ENCODE measurements around the gene SNX20.
A peak's percentile ranks its signal among the peaks of the same experiment; 100 is the strongest.

The SNX20 gene

GRCh38 chr16:50699326-50700159 lies 18.4 kb upstream of the SNX20 start:
- Mint-ChIP-seq H3K9me3 (peaks cover 8% of the 10 kb centered on the region), H3K4me1 (peaks cover 56% of the 10 kb centered on the region), H3K36me3 (ENCODE audit: low read depth) (peaks cover 4% of the 10 kb centered on the region), H3K27me3 (ENCODE audit: low read depth) (peaks cover 23% of the 10 kb centered on the region), H3K4me3 (no peak overlapping the region), H3K27ac (no peak overlapping the region)
- TF ChIP-seq CTCF (IDR thresholded peaks at IDR 0.05; ENCODE audit: unreplicated experiment in 3 of 3), result no peak

- peak overlapping the region in 2 of 3 experiments; percentile 5 to 46 for H3K4me3 Mint-ChIP-seq
- peak overlapping the region in 2 of 3 experiments; percentile 49 to 69 for H3K27ac Mint-ChIP-seq
- H3K4me1 Mint-ChIP-seq, result peaks cover 56% of the 10 kb centered on the region
- no peak for TF ChIP-seq CTCF (IDR thresholded peaks at IDR 0.05; ENCODE audit: unreplicated experiment in 3 of 3)
- H3K27me3 Mint-ChIP-seq (ENCODE audit: low read depth), result peaks cover 28% of the 10 kb centered on the region
- no peaks in the 10 kb centered on the region for H3K36me3 Mint-ChIP-seq (ENCODE audit: low read depth)
- peaks cover 4% of the 10 kb centered on the region for H3K9me3 Mint-ChIP-seq
Observed at GRCh38 chr16:50697881-50698767, 17.0 kb upstream of the SNX20 start.

GRCh38 chr16:50697421-50697715 lies 16.3 kb upstream of the SNX20 start:
- Mint-ChIP-seq H3K27ac (peak overlapping the region in 2 of 3 experiments; percentile 49 to 69), H3K27me3 (ENCODE audit: low read depth) (peaks cover 35% of the 10 kb centered on the region), H3K9me3 (peaks cover 4% of the 10 kb centered on the region), H3K4me3 (no peak overlapping the region), H3K4me1 (peaks cover 52% of the 10 kb centered on the region), H3K36me3 (ENCODE audit: low read depth) (no peaks in the 10 kb centered on the region)
- no peak for TF ChIP-seq CTCF (IDR thresholded peaks at IDR 0.05; ENCODE audit: unreplicated experiment in 3 of 3)

- H3K27ac Mint-ChIP-seq, result peak overlapping the region in 1 of 3 experiments; percentile 1
- H3K4me1 Mint-ChIP-seq, result peaks cover 51% of the 10 kb centered on the region
- peaks cover 38% of the 10 kb centered on the region for H3K27me3 Mint-ChIP-seq (ENCODE audit: low read depth)
- no peaks in the 10 kb centered on the region for H3K36me3 Mint-ChIP-seq (ENCODE audit: low read depth)
- H3K4me3 Mint-ChIP-seq, result no peak overlapping the region
- TF ChIP-seq CTCF (IDR thresholded peaks at IDR 0.05; ENCODE audit: unreplicated experiment in 3 of 3), result no peak
- peaks cover 4% of the 10 kb centered on the region for H3K9me3 Mint-ChIP-seq
Observed at GRCh38 chr16:50696575-50697420, 15.7 kb upstream of the SNX20 start.

- H3K27me3 Mint-ChIP-seq (ENCODE audit: low read depth), result peaks cover 38% of the 10 kb centered on the region
- H3K9me3 Mint-ChIP-seq, result no peaks in the 10 kb centered on the region
- peaks cover 45% of the 10 kb centered on the region for H3K4me1 Mint-ChIP-seq
- H3K36me3 Mint-ChIP-seq (ENCODE audit: low read depth), result no peaks in the 10 kb centered on the region
- TF ChIP-seq CTCF (IDR thresholded peaks at IDR 0.05; ENCODE audit: unreplicated experiment in 3 of 3), result no peak
- H3K27ac Mint-ChIP-seq, result peak overlapping the region in 1 of 3 experiments; percentile 1
- H3K4me3 Mint-ChIP-seq, result peak overlapping the region in 1 of 3 experiments; percentile 6
Observed at GRCh38 chr16:50696126-50696525, 15.0 kb upstream of the SNX20 start.
